ENCODE results near the gene DAB2IP.

Gene DAB2IP

DNA sequence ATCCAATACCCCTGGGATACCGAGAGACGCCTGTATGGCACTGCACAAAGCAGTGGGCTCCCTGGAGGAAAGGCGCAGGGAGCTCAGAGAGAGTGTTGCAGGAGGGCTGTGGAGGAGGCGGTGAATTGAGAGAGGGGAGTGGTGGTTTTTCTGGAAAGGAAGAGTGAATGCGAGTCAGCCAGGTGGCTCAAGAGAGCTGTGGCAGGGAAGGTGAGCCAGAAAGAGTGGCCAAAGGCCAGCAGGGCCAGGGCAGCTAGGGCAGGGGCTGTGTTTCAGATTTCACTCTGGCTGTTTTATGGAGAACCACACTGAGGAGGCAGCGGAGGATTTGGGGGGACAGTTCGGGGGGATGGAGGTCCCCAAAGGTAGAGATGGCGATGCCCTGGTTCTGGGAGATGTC, 13.0 kb upstream of the DAB2IP start:
- no peak for TF ChIP-seq CTCF (IDR thresholded peaks at IDR 0.05; ENCODE audit: borderline replicate concordance, control extremely low read depth, extremely low read depth, insufficient read depth, missing control alignments)
- in situ Hi-C loops (cut with MboI; ENCODE audit: low sequenced_read_pairs, unreplicated experiment): no loop called here
- DNase-seq (ENCODE audit: low spot score): no peak

GRCh38 chr9:121638901-121639592, 12.4 kb upstream of the DAB2IP start:
- TF ChIP-seq CTCF (IDR thresholded peaks at IDR 0.05; ENCODE audit: borderline replicate concordance, control extremely low read depth, extremely low read depth, insufficient read depth, missing control alignments): no peak
- DNase-seq (ENCODE audit: low spot score): no peak
- in situ Hi-C loops (cut with MboI; ENCODE audit: low sequenced_read_pairs, unreplicated experiment): no loop called here

DNA sequence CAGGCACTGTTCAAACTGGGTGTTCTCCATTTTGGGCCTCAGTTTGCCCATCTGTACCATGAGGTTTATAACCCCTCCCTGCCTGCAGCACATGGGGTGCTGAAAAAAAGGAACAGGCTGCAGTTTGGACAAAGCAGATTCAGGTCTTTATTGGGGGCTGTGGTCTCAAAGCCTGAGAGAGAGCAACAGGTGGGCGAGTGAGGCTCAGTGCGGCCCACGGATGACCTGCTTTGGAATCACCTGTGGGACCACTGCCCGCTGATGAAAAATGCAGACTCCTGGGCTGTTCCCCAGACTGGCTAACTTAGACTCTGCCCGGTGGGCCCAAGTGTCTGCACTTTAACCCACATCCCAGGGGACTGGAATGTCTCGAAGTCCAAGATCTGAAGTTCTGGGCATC, 11.8 kb upstream of the DAB2IP start:
- TF ChIP-seq CTCF (IDR thresholded peaks at IDR 0.05; ENCODE audit: borderline replicate concordance, control extremely low read depth, extremely low read depth, insufficient read depth, missing control alignments): no peak
- DNase-seq (ENCODE audit: low spot score): no peak
- in situ Hi-C loops (cut with MboI; ENCODE audit: low sequenced_read_pairs, unreplicated experiment): no loop called here

GRCh38 chr9:121640076-121640475, 11.4 kb upstream of the DAB2IP start:
- peak; percentile 26 for TF ChIP-seq CTCF (IDR thresholded peaks at IDR 0.05; ENCODE audit: borderline replicate concordance, control extremely low read depth, extremely low read depth, insufficient read depth, missing control alignments)
- peak; percentile 61 for DNase-seq (ENCODE audit: low spot score)
- in situ Hi-C loops (cut with MboI; ENCODE audit: low sequenced_read_pairs, unreplicated experiment): no loop called here

- TF ChIP-seq CTCF (IDR thresholded peaks at IDR 0.05; ENCODE audit: borderline replicate concordance, control extremely low read depth, extremely low read depth, insufficient read depth, missing control alignments): no peak
- DNase-seq (ENCODE audit: low spot score): no peak
- in situ Hi-C loops (cut with MboI; ENCODE audit: low sequenced_read_pairs, unreplicated experiment): no loop called here
Measured at GRCh38 chr9:121640491-121641223, 10.8 kb upstream of the DAB2IP start.

GRCh38 chr9:121641224-121641611, 10.2 kb upstream of the DAB2IP start:
- DNase-seq (ENCODE audit: low spot score): no peak
- in situ Hi-C loops (cut with MboI; ENCODE audit: low sequenced_read_pairs, unreplicated experiment): no loop called here
- no peak for TF ChIP-seq CTCF (IDR thresholded peaks at IDR 0.05; ENCODE audit: borderline replicate concordance, control extremely low read depth, extremely low read depth, insufficient read depth, missing control alignments)

All from GM13976 (cell line).